H1 (cell line): ENCODE data around the gene MRTFA. TPM values are rescaled to one million over a fixed set of nuclear protein-coding genes. Genes with fewer than 3 reads are reported as not detected.

Experiments
- HDAC6 ChIP-seq: IDR thresholded peaks from one replicate; pipeline ENCODE4 v1.7.1; 2012; ENCODE audit warnings: low read depth, mild to moderate bottlenecking, inconsistent platforms, low read length, moderate library complexity
- JUN ChIP-seq: IDR thresholded peaks from 2 replicates; pipeline ENCODE4 v1.6.1; 2011; ENCODE audit warnings: low read depth, mild to moderate bottlenecking, improper control_type of control experiment, low read length
- ZNF274 ChIP-seq: IDR thresholded peaks from 2 replicates; pipeline ENCODE4 v1.7.0; 2012; ENCODE audit warnings: low read length, borderline replicate concordance; ENCODE audit errors: extremely low read depth
- polyA plus RNA-seq, 7 experiments: library from polyadenylated mRNA; depleted of rRNA in 3 of 7; stranded (reverse) in 5 of 7; unstranded in 2 of 7; fragments of >200 nt in 5 of 7; fragments of 200-250 nt in 2 of 7; gene quantifications; 1 replicate in 5 of 7; 2 replicates in 1 of 7; 4 replicates in 1 of 7; pipeline versions ENCODE4 v1.2.1 to v1.2.3, GENCODE V29; 2011 to 2013; ENCODE audit warnings: missing spikeins in 2 of 7, mixed read lengths in 2 of 7
- total RNA-seq: library from RNA; stranded (reverse); fragmentation: NEBNext Ultra II Directional; extraction: Animal tissue kit (Norgen Biotek cat#: 25700); gene quantifications from 2 replicates; pipeline ENCODE4 v1.2.1, GENCODE V29; 2021
- TF ChIP-seq, protein P1 (sequence below): fragments of 300-600 bp; sonication (generic); IDR thresholded peaks from 2 replicates; pipeline ENCODE4 v1.7.1; 2012; ENCODE audit warnings: low read length, moderate library complexity, mild to moderate bottlenecking, inconsistent platforms; ENCODE audit not compliant: insufficient replicate concordance
- TF ChIP-seq, protein P2 (sequence below), 3 experiments: IDR thresholded peaks; 1 replicate in 2 of 3; 2 replicates in 1 of 3; pipeline versions ENCODE4 v1.5.1 to v1.6.1; 2011; ENCODE audit warnings: low read length in 3 of 3, mild to moderate bottlenecking in 3 of 3, inconsistent platforms in 2 of 3, low read depth in 1 of 3, moderate library complexity in 1 of 3; ENCODE audit not compliant: insufficient read depth in 1 of 3; ENCODE audit errors: control extremely low read depth in 1 of 3

MRTFA gene
- total and polyA plus RNA-seq, 2 of the 8 experiments (the other 6 are each of a cell fraction or from before 2014, with no cell fraction given) = 5.4 to 37.9 TPM

DNA sequence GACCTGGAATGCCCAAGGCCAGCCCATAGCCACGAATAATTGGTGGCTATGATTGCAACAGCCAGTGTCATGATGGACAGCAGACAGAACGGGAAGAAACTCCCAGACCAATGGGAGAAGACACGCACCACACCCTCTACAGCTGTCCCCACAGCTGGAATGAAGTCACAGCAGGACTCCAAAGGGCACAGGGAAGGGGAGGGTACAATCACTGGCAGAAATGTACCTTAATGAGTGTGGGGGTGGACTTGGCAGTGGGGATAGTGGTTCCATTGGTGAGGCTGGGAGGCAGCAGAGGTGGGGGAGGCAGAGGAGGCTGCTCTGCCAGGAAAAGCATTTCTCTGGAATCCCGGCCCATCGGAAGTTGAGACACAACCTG is 213.2 kb downstream of the MRTFA start (continued):
- TF ChIP-seq, protein P1, sequence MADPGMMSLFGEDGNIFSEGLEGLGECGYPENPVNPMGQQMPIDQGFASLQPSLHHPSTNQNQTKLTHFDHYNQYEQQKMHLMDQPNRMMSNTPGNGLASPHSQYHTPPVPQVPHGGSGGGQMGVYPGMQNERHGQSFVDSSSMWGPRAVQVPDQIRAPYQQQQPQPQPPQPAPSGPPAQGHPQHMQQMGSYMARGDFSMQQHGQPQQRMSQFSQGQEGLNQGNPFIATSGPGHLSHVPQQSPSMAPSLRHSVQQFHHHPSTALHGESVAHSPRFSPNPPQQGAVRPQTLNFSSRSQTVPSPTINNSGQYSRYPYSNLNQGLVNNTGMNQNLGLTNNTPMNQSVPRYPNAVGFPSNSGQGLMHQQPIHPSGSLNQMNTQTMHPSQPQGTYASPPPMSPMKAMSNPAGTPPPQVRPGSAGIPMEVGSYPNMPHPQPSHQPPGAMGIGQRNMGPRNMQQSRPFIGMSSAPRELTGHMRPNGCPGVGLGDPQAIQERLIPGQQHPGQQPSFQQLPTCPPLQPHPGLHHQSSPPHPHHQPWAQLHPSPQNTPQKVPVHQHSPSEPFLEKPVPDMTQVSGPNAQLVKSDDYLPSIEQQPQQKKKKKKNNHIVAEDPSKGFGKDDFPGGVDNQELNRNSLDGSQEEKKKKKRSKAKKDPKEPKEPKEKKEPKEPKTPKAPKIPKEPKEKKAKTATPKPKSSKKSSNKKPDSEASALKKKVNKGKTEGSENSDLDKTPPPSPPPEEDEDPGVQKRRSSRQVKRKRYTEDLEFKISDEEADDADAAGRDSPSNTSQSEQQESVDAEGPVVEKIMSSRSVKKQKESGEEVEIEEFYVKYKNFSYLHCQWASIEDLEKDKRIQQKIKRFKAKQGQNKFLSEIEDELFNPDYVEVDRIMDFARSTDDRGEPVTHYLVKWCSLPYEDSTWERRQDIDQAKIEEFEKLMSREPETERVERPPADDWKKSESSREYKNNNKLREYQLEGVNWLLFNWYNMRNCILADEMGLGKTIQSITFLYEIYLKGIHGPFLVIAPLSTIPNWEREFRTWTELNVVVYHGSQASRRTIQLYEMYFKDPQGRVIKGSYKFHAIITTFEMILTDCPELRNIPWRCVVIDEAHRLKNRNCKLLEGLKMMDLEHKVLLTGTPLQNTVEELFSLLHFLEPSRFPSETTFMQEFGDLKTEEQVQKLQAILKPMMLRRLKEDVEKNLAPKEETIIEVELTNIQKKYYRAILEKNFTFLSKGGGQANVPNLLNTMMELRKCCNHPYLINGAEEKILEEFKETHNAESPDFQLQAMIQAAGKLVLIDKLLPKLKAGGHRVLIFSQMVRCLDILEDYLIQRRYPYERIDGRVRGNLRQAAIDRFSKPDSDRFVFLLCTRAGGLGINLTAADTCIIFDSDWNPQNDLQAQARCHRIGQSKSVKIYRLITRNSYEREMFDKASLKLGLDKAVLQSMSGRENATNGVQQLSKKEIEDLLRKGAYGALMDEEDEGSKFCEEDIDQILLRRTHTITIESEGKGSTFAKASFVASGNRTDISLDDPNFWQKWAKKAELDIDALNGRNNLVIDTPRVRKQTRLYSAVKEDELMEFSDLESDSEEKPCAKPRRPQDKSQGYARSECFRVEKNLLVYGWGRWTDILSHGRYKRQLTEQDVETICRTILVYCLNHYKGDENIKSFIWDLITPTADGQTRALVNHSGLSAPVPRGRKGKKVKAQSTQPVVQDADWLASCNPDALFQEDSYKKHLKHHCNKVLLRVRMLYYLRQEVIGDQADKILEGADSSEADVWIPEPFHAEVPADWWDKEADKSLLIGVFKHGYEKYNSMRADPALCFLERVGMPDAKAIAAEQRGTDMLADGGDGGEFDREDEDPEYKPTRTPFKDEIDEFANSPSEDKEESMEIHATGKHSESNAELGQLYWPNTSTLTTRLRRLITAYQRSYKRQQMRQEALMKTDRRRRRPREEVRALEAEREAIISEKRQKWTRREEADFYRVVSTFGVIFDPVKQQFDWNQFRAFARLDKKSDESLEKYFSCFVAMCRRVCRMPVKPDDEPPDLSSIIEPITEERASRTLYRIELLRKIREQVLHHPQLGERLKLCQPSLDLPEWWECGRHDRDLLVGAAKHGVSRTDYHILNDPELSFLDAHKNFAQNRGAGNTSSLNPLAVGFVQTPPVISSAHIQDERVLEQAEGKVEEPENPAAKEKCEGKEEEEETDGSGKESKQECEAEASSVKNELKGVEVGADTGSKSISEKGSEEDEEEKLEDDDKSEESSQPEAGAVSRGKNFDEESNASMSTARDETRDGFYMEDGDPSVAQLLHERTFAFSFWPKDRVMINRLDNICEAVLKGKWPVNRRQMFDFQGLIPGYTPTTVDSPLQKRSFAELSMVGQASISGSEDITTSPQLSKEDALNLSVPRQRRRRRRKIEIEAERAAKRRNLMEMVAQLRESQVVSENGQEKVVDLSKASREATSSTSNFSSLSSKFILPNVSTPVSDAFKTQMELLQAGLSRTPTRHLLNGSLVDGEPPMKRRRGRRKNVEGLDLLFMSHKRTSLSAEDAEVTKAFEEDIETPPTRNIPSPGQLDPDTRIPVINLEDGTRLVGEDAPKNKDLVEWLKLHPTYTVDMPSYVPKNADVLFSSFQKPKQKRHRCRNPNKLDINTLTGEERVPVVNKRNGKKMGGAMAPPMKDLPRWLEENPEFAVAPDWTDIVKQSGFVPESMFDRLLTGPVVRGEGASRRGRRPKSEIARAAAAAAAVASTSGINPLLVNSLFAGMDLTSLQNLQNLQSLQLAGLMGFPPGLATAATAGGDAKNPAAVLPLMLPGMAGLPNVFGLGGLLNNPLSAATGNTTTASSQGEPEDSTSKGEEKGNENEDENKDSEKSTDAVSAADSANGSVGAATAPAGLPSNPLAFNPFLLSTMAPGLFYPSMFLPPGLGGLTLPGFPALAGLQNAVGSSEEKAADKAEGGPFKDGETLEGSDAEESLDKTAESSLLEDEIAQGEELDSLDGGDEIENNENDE = no peak
- TF ChIP-seq, protein P2, sequence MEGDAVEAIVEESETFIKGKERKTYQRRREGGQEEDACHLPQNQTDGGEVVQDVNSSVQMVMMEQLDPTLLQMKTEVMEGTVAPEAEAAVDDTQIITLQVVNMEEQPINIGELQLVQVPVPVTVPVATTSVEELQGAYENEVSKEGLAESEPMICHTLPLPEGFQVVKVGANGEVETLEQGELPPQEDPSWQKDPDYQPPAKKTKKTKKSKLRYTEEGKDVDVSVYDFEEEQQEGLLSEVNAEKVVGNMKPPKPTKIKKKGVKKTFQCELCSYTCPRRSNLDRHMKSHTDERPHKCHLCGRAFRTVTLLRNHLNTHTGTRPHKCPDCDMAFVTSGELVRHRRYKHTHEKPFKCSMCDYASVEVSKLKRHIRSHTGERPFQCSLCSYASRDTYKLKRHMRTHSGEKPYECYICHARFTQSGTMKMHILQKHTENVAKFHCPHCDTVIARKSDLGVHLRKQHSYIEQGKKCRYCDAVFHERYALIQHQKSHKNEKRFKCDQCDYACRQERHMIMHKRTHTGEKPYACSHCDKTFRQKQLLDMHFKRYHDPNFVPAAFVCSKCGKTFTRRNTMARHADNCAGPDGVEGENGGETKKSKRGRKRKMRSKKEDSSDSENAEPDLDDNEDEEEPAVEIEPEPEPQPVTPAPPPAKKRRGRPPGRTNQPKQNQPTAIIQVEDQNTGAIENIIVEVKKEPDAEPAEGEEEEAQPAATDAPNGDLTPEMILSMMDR (IDR thresholded peaks at IDR 0.05; ENCODE audit: control extremely low read depth in 1 of 3, insufficient read depth in 1 of 3, low read depth in 1 of 3, low read length in 3 of 3) = no peak
- TF ChIP-seq HDAC6 = no peak
- no peak for TF ChIP-seq ZNF274
- TF ChIP-seq JUN = no peak
